Measurements from ENCODE around the gene RNF141.

RNF141 gene

GRCh38 chr11:10519630-10520029 is 21.4 kb downstream of the RNF141 start:
- DNase-seq = no peak

GRCh38 chr11:10518891-10519290 is 22.1 kb downstream of the RNF141 start:
- DNase-seq = no peak

GRCh38 chr11:10518123-10518522 is 22.9 kb downstream of the RNF141 start:
- no peak for DNase-seq

- no peak for DNase-seq
Measured at GRCh38 chr11:10515418-10515817, 25.6 kb downstream of the RNF141 start.

GRCh38 chr11:10514709-10515108 is 26.3 kb downstream of the RNF141 start:
- no peak for DNase-seq

- no peak for DNase-seq
Measured at GRCh38 chr11:10514202-10514601, 26.8 kb downstream of the RNF141 start.

GRCh38 chr11:10511181-10511621 is 29.8 kb downstream of the RNF141 start:
- no peak for DNase-seq

DNA sequence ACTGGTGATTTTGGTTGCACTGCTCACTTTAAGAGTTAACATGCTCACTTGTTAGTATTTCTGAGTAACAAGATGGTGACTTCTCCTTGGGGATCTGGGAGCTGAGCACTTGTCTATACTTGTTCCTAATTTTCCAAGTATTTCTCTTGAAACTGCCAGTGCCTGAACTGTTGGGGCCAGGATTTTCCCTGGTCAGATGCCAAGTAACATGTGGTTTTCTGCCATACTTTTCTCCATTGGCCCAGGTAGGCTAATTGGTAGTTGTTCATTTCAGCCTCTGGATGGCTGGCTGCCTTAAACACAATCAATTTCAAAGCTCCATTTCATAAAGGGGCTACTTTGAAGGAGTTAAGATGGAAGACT is 35.0 kb downstream of the RNF141 start:
- no peak for DNase-seq

DNA sequence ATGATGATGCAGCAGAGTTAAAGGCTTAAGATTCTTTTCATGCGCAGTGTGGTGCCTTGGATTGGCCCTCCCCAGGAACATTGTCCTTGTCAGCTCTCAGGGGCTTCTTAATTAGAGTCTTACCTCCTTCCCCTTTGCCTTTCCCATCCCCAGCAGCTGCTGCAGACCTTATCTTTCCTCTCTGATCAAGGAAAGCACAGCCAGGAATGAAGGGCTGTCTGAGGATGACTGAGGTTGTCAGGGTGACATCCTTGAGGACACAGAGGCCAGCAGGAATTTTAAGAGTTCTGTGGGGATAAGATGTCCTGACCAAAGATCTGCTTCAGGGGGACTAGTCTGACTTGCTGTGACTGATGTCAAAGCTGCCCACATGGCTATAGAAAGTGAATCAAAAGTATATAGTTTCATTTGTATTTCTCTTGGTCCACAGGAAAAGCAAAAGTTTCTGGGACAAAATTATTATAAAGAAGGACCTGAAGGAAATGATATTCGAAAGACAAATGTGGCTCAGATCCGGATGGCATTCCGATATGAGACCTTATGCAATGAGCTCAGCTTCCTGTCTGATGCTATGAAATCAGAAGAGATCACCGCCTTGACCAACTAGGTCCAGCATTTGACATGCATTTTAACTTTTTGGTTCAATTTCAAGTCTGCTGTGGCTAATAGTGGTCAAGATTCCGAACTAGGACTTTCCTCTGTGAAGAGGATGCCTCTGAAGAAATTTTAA is 35.5 kb downstream of the RNF141 start:
- DNase-seq = no peak

DNA sequence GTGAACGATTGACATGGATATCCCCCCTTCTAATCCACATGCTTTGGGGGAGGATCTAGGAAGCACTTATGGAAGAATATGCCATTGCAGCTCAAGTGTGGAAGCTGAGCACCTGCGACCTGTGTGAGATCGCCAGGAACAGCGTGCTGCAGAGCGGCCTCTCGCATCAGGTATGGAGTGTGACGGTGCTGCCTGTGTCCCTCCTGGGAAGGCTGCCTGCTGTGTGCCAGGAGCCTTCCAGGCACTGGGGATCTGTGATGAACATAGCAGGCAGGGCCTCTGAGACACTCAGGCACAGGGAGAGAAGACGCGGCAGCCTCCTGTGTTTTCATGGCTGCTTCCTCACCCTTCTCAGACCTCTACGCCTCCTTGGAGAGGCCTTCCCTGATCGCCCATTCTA is 36.5 kb downstream of the RNF141 start:
- DNase-seq = no peak

DNA sequence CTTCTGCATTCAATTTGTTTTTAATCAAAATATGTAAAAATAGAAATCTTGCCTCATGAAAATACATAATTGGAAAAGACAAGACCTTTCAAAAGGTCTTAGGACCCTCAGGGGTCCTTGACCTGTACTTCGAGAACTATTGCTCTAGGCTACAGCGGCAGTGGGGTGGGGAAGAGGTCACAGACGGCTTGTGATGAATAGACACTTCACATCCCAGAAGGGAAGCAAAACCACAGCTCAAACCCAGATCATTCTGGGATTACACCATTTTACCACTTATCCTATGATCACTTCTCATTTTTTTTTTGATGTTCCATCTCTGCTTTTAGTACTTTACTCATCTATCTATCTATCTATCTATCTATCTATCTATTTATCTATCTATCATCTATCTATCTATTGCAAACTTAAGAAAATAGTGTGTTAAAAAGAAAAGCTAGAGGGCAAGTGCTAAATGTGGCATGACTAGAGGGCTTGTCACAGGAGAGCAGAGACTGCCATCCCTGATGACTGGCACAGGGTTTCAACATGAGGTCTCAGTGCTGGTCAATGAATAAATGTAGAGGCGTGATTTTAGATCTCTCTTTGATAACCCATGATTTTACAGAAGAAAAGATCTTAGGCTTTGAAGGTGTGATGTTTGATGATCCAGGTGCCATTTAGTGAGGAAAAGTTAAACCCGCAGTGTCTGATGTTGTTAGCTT is 37.1 kb downstream of the RNF141 start:
- DNase-seq = no peak

- no peak for DNase-seq
Measured at GRCh38 chr11:10503221-10503620, 37.8 kb downstream of the RNF141 start.

- no peak for DNase-seq
Measured at GRCh38 chr11:10502770-10503169, 38.2 kb downstream of the RNF141 start.

GRCh38 chr11:10502065-10502680 is 38.8 kb downstream of the RNF141 start:
- no peak for DNase-seq

DNA sequence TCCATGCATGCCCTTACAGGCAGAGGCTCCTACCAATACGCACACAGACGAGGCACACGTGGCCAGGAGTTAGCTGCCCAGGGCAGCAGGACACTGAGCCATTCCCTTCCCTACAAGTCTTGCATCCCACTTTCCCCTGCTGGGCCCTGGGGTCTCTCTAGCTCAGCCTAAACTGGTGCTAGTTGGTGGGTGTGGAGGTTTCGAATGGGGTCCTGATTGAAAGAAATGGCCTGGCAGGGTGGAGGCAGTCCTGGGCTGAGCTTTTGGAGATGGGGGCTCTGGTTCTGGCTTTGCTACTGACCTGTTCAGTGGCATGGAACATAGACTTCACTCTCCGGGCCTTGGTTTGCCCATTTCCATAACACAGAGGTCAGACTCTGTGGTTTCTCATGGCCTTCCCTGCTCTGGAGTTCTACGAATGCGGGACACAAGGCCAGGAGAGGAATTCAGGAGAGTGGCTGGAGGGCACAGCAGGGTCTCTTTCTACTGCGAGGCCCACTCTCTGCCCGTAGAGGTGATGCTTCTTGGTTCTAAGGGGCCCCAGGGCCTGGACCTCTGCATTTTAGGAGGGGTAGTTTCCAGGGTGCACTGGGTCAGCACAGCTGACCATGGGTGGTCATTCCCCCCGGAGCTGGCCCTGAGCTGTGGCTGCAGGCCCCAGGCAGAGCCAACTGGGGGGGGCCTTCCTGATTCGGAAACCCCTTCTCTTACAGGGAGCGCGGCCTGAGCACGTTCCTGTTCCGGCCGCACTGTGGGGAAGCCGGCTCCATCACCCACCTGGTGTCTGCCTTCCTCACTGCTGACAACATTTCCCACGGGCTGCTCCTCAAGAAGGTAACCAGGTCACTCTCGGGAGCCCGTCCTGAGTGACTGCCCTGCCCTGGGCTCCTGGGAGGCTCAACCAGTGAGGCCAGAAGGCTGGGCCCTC is 40.0 kb downstream of the RNF141 start:
- DNase-seq = no peak

GRCh38 chr11:10499874-10500601 is 40.9 kb downstream of the RNF141 start:
- no peak for DNase-seq

DNA sequence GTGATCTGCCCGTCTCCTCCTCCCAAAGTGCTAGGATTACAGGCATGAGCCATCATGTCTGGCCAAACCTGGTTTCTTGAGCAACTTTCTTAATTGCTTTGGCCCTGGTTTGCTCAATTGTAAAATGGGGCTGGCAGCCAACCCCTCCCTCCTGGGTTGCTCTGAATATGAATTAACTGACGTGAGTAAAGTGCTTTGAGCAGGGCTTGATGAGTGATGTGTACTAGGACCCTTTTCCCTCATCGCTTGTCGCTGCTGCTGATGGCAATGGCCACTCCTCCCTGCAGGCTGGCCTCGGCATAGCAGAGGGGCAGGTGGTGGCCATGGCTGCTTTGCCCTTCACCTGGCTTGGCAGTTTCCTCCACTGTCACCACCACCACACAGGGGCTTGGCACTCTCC is 41.5 kb downstream of the RNF141 start:
- DNase-seq = no peak

DNA sequence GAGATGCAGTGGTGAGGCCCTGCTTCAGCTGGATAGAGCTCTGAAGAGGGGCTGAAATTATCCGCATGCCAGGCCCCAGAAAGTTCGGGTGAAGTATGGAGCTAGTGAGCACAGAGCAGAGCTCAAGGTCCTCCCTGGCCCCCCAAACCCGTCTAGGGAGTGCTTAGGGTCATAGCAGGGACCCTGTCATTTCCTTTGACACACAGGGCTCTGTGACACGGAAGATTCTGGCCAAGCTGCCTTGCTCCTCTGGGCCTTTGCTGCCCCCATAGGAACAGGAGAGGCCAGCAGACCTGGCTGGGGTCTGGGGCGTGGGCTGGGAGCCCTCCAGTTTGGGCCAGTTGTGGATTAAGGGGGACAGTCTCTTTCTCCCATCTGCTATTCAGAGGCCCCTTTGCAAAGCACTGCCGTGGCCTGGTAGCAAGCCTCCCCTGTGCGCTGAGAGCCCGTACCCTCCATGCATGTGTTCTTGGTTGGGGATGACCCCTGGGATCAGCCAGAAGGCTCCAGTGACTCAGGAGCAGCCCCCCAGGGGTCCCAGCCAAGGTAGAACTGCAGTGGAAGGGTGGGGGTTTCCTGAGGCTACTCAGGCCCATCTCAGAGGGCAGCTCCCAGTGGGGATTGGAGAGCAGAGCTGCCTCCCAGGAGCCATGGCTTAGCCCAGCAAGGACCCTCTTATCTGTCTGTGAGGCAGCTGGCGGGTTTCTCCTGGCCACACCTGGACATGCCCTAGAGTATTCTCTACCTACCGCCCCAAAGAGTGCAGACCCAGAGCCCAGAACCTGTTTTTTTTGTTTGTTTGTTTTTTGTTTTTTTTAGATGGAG is 42.3 kb downstream of the RNF141 start:
- DNase-seq = no peak

GRCh38 chr11:10498022-10498400 is 43.0 kb downstream of the RNF141 start:
- no peak for DNase-seq

- no peak for DNase-seq
Measured at GRCh38 chr11:10497371-10498021, 43.5 kb downstream of the RNF141 start.
